HepG2 (cell line): Measurements from ENCODE around the gene MTA1. TPM values are rescaled to one million over a fixed set of nuclear protein-coding genes. Genes with fewer than 3 reads are reported as not detected.

Experiments used
- ATAC-seq: fragments of 200-7000 bp; cut with Tn5 transposase; 3 replicates; pipeline ENCODE4 v1.9.1; 2020; ENCODE audit warnings: mild to moderate bottlenecking, moderate library complexity
- BruUV-seq: library from RNA; stranded (reverse); fragments of 400-500 nt; replicated peaks from 2 replicates; lab custom pipeline; 2021; lab: Mats Ljungman, UMichigan
- CTCF ChIA-PET: fragments of 300-600 bp; formaldehyde crosslinking; extraction: SDS; loops from one replicate; lab custom pipeline; 2021; ENCODE audit warnings: low total read pairs, inconsistent platforms, low intra/inter-chr PET ratio; lab: Yijun Ruan, JAX
- POLR2A ChIA-PET: fragments of 350-600 bp; sonication (Branson Sonifier 250); formaldehyde crosslinking; loops from one replicate; lab custom pipeline; 2020; ENCODE audit warnings: antibody characterized with exemption, inconsistent platforms; lab: Yijun Ruan, JAX
- DNase-seq: peaks from one replicate; pipeline ENCODE4 v3.0.0-alpha.2; 2015; ENCODE audit warnings: low spot score
- FAIRE-seq: peaks from 3 replicates; lab custom pipeline; 2011; peaks lifted over from hg19 to GRCh38; lab: Jason Lieb, UNC
- H2AFZ ChIP-seq: one replicate; pipeline ENCODE4 v1.6.1; 2011; ENCODE audit warnings: low read length, inconsistent platforms
- H3K27ac ChIP-seq: fragments of 300-600 bp; 3 replicates; pipeline ENCODE4 v1.8.0; 2011; ENCODE audit warnings: mixed run types, mild to moderate bottlenecking, mixed read lengths, low read length, inconsistent platforms; ENCODE audit not compliant: insufficient read depth; ENCODE audit errors: extremely low read length
- H3K27me3 ChIP-seq, 2 experiments: fragments of 200-600 bp in 1 of 2; 2 replicates in 1 of 2; 3 replicates in 1 of 2; pipeline versions ENCODE4 v1.6.0 to v1.8.0; 2011; ENCODE audit warnings: low read length in 2 of 2, mild to moderate bottlenecking in 2 of 2, moderate library complexity in 2 of 2, inconsistent platforms in 1 of 2; ENCODE audit not compliant: insufficient read depth in 2 of 2, control insufficient read depth in 1 of 2
- H3K36me3 ChIP-seq, 2 experiments: fragments of 200-600 bp in 1 of 2; replicated peaks in 1 of 2; 2 replicates in 1 of 2; 3 replicates in 1 of 2; pipeline versions ENCODE4 v1.5.1 to v1.8.0; 2011; ENCODE audit warnings: low read length in 2 of 2, inconsistent platforms in 1 of 2; ENCODE audit not compliant: insufficient read depth in 2 of 2, control insufficient read depth in 1 of 2
- H3K4me1 ChIP-seq: 2 replicates; pipeline ENCODE4 v1.5.1; 2012; ENCODE audit warnings: low read length, inconsistent platforms; ENCODE audit not compliant: insufficient read depth
- H3K4me2 ChIP-seq: 2 replicates; pipeline ENCODE4 v1.6.0; 2011; ENCODE audit warnings: low read depth, low read length, inconsistent platforms
- H3K4me3 ChIP-seq, 3 experiments: fragments of 200-600 bp in 1 of 3; sonication (generic), shearing (Covaris generic) in 1 of 3; replicated peaks in 1 of 3; 2 replicates each; pipeline ENCODE4 v1.5.1; 2011 to 2016; ENCODE audit warnings: low read length in 3 of 3, inconsistent platforms in 2 of 3, low read depth in 2 of 3, mild to moderate bottlenecking in 2 of 3, control low read depth in 1 of 3, mixed read lengths in 1 of 3; ENCODE audit not compliant: insufficient read depth in 1 of 3
- H3K79me2 ChIP-seq: one replicate; pipeline ENCODE4 v1.6.1; 2011; ENCODE audit warnings: low read length, inconsistent platforms; ENCODE audit not compliant: insufficient read depth
- H3K9ac ChIP-seq: 2 replicates; pipeline ENCODE4 v1.6.0; 2011; ENCODE audit warnings: mild to moderate bottlenecking, low read depth, low read length, inconsistent platforms; ENCODE audit not compliant: insufficient read depth
- H3K9me3 ChIP-seq: 2 replicates; pipeline ENCODE4 v1.5.1; 2012; ENCODE audit warnings: mild to moderate bottlenecking, low read length
- H4K20me1 ChIP-seq: 2 replicates; pipeline ENCODE4 v1.6.0; 2011; ENCODE audit warnings: inconsistent platforms, mild to moderate bottlenecking, low read length, moderate library complexity; ENCODE audit not compliant: insufficient read depth
- AGO2 ChIP-seq: fragments of 200-400 bp; formaldehyde crosslinking; optimal IDR thresholded peaks from 2 replicates; pipeline ENCODE3; 2017; ENCODE audit warnings: mild to moderate bottlenecking, low read depth, low read length, moderate library complexity
- GFI1 ChIP-seq: sonication (generic); formaldehyde crosslinking; IDR thresholded peaks from 2 replicates; pipeline ENCODE4 v1.5.0; 2020; ENCODE audit warnings: missing genetic modification reagents, mild to moderate bottlenecking, borderline replicate concordance
- LCORL ChIP-seq, 2 experiments: fragments of 450-650 bp in 1 of 2; sonication (generic) in 1 of 2; formaldehyde crosslinking in 1 of 2; IDR thresholded peaks; 2 replicates each; pipeline versions ENCODE4 v1.5.0 to v1.6.1; 2017 to 2020; ENCODE audit warnings: antibody characterized with exemption in 1 of 2, missing genetic modification reagents in 1 of 2
- RBFOX2 ChIP-seq: fragments of 200-400 bp; formaldehyde crosslinking; IDR thresholded peaks from 2 replicates; pipeline ENCODE4 v1.6.1; 2017; ENCODE audit warnings: low read depth, mild to moderate bottlenecking, low read length
- REPIN1 ChIP-seq: sonication (generic); formaldehyde crosslinking; IDR thresholded peaks from 2 replicates; pipeline ENCODE4 v1.8.0; 2022; ENCODE audit warnings: missing genetic modification reagents, low read depth, mild to moderate bottlenecking, borderline replicate concordance
- ZNF891 ChIP-seq: sonication (generic); formaldehyde crosslinking; IDR thresholded peaks from 2 replicates; pipeline ENCODE4 v1.5.0; 2020; ENCODE audit warnings: mild to moderate bottlenecking, missing genetic modification reagents
- ZSCAN9 ChIP-seq: IDR thresholded peaks from 2 replicates; pipeline ENCODE4 v1.6.1; 2016; ENCODE audit warnings: borderline replicate concordance
- WGBS: methylation state at CpG from one replicate; pipeline ENCODE4 v1.1.6; 2017; ENCODE audit warnings: low lambda C conversion rate; 5-methylcytosine and 5-hydroxymethylcytosine counted together
- in situ Hi-C: cut with HindIII; loops from 2 replicates; pipeline ENCODE4 v1.10.0; 2017; ENCODE audit warnings: low pct_unique_long_range_greater_than_20kb; ENCODE audit not compliant: extremely low pct_ligation_motif_present
- intact Hi-C: fragments of 100-400 bp; cut with micrococcal nuclease; formaldehyde crosslinking; loops from one replicate; pipeline ENCODE4 v1.10.0; 2022; ENCODE audit not compliant: unreplicated experiment
- polyA plus RNA-seq, 8 experiments: library from polyadenylated mRNA; depleted of rRNA in 3 of 8; stranded (reverse) in 7 of 8; unstranded in 1 of 8; fragments of >200 nt; fragmentation: Illumina TruSeq in 4 of 8; extraction: Trizol in 4 of 8; gene quantifications; 2 replicates each; pipeline versions ENCODE4 v1.2.1 to v1.2.3, GENCODE V29; 2011 to 2016; ENCODE audit warnings: low read depth in 4 of 8, missing spikeins in 1 of 8, mixed read lengths in 1 of 8; ENCODE audit not compliant: insufficient read depth in 1 of 8
- total RNA-seq, 5 experiments: library from RNA; depleted of rRNA; stranded (reverse); fragments of >200 nt; fragmentation: Illumina TruSeq; extraction: Trizol; gene quantifications; 2 replicates each; pipeline ENCODE4 v1.2.3, GENCODE V29; 2016; ENCODE audit warnings: low read depth in 1 of 5
- TF ChIP-seq, protein P1 (sequence below): sonication (generic); formaldehyde crosslinking; IDR thresholded peaks from 2 replicates; pipeline ENCODE4 v1.5.1; 2020; ENCODE audit warnings: missing genetic modification reagents, mild to moderate bottlenecking, borderline replicate concordance

The MTA1 gene
- total and polyA plus RNA-seq, 2 of the 13 experiments (the other 11 are each of a cell fraction or from before 2014, with no cell fraction given) = 35.2 to 85.8 TPM

DNA sequence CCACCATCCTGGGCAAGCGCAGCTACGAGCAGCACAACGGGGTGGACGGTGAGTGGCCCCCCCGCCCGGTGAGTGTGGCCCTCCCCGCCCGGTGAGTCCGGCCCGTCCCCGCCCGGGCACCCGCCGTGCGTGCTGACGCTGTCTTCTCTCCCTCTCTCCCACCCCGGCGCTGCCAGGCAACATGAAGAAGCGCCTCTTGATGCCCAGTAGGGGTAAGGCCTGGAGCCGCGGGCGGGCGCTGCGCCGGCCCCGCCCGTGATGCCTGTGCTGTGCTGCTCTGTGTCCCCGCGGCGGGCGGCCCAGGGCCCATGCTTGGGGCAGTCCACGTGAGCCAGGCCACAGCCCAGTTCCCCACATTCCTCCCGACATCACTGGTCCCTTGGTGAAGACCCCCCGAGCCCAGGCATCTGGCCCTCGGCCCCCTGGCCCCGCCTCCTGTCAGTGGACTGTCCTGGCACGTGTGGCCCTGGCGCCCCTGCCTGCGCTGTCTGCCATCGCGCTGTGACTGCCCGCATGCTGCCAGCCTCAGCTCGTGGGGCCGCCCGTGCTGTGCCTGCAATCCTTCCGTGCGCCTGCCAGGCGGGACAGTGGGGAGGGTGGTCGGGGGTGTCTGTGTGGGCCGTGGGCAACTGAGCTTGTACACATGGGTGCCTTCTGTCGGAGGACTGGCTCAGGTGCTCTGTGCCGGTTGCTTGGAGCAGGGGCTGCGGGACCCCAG is 47.1 kb downstream of the MTA1 start:
- H3K27ac ChIP-seq = no peak overlapping the region
- 95% methylated on average over 33 of the region's 53 CpGs for WGBS
- ATAC-seq = no peak
- no peak overlapping the region for H3K9ac ChIP-seq
- FAIRE-seq = no peak
- TF ChIP-seq RBFOX2 (0 out of 2 replicates have a peak, but pooled peaks have one; percentile 26), GFI1 (CRISPR knock-in tag) (no peak), ZSCAN9 (CRISPR knock-in tag) (no peak), LCORL (IDR thresholded peaks at IDR 0.05) (no peak), LCORL (CRISPR knock-in tag; IDR thresholded peaks at IDR 0.05) (no peak), REPIN1 (CRISPR knock-in tag) (no peak), AGO2 (peak; percentile 72), ZNF891 (CRISPR knock-in tag) (no peak)
- TF ChIP-seq, protein P1, sequence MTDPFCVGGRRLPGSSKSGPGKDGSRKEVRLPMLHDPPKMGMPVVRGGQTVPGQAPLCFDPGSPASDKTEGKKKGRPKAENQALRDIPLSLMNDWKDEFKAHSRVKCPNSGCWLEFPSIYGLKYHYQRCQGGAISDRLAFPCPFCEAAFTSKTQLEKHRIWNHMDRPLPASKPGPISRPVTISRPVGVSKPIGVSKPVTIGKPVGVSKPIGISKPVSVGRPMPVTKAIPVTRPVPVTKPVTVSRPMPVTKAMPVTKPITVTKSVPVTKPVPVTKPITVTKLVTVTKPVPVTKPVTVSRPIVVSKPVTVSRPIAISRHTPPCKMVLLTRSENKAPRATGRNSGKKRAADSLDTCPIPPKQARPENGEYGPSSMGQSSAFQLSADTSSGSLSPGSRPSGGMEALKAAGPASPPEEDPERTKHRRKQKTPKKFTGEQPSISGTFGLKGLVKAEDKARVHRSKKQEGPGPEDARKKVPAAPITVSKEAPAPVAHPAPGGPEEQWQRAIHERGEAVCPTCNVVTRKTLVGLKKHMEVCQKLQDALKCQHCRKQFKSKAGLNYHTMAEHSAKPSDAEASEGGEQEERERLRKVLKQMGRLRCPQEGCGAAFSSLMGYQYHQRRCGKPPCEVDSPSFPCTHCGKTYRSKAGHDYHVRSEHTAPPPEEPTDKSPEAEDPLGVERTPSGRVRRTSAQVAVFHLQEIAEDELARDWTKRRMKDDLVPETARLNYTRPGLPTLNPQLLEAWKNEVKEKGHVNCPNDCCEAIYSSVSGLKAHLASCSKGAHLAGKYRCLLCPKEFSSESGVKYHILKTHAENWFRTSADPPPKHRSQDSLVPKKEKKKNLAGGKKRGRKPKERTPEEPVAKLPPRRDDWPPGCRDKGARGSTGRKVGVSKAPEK (CRISPR knock-in tag) = no peak
- H3K27me3 ChIP-seq = no peaks in the 10 kb centered on the region
- intact Hi-C loops = no loop called here
- no peaks in the 10 kb centered on the region for H3K9me3 ChIP-seq
- in situ Hi-C loops = no loop called here
- H3K4me2 ChIP-seq = no peak overlapping the region
- no peak overlapping the region for H3K4me3 ChIP-seq
- H2AFZ ChIP-seq = no peak overlapping the region
- H3K36me3 ChIP-seq = peaks cover 14 to 30% of the 10 kb centered on the region in 2 experiments; a peak in 4 of 5 replicates
- DNase-seq = no peak
- H4K20me1 ChIP-seq = no peaks in the 10 kb centered on the region
- H3K79me2 ChIP-seq = no peaks in the 10 kb centered on the region
- POLR2A ChIA-PET = no interaction called here
- no peaks in the 10 kb centered on the region for H3K4me1 ChIP-seq
- BruUV-seq = no TSS peak
- CTCF ChIA-PET = no interaction called here
